NCI-H2081 (cell line): Measurements from ENCODE around the gene PRKAR2B.

Source experiments
- DNase-seq, 2 experiments: peaks; one replicate each; lab custom pipeline; 2025; lab: John Stamatoyannopoulos, UW

PRKAR2B gene

GRCh38 chr7:107160389-107160788 lies 115.9 kb downstream of the PRKAR2B start:
- DNase-seq, result no peak

DNA sequence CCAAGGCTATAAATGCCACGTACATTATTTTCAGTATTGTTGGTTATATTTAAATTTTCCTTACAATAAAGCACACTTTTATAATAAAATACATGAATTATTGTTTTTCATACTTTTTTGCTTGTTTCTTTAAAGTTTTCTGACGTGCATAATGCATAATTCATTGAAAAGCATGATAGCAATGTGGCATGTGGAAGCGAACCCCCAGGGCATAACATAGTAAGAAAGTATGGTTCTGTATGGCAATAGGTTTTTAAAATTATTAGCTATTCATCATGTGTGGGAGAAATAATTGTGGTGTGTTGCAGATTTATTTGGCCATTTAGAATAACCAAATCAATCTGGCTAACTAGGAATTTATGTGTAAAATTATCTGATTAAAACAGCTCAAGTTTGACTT lies 116.9 kb downstream of the PRKAR2B start:
- DNase-seq, result no peak

- no peak for DNase-seq
Observed at GRCh38 chr7:107162475-107162874, 118.0 kb downstream of the PRKAR2B start.

DNA sequence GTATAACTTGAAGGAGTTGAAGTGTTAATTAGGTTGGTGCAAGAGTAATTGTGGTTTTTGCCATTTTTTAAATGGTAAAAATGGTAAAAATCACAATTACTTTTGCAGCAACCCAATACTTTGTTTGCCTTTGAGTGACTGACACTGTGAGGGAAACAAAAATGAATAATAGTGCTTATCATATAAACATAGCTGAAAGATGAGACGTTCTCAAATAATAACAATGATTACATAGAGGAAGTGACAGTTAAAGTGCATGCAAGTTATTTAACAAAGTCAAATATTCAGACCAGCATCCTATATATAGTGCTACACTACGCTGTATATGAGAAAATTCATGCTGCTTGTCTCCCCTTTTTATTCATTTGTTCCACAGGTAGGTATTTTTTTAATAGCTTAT lies 119.6 kb downstream of the PRKAR2B start:
- DNase-seq, result no peak

- no peak for DNase-seq
Observed at GRCh38 chr7:107165341-107165740, 120.8 kb downstream of the PRKAR2B start.

DNA sequence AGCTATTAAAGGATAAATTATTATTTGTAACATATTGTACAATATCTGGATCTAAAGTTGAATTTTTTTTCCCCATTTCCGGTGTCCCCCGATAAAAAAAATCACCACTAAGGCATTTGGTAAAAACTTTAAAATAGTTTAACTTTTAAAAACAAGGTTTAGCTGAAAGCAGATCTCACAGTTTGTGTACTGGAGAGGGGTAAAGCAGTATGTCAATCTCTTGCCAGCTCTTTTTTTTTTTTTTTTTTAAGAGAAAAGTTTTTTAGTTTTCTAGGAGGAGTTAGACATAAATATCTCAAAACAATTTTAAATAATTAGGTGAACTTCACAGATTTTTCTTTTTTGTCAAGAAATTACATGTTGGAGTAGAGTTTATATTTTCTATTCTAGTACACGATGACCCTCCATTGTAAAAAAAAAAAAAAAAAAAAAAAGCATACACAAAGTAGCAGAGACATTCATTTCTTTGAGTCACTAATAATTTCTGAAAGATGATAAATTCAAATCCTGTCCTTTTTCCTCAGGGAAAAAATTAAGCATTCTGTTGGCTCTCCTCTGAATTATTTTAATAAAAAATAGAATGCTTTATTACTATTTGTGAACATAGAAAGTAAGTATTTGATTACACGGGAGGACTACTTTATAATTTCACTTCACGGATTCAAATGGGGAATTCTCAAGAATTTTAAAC lies 122.4 kb downstream of the PRKAR2B start:
- DNase-seq, result no peak

DNA sequence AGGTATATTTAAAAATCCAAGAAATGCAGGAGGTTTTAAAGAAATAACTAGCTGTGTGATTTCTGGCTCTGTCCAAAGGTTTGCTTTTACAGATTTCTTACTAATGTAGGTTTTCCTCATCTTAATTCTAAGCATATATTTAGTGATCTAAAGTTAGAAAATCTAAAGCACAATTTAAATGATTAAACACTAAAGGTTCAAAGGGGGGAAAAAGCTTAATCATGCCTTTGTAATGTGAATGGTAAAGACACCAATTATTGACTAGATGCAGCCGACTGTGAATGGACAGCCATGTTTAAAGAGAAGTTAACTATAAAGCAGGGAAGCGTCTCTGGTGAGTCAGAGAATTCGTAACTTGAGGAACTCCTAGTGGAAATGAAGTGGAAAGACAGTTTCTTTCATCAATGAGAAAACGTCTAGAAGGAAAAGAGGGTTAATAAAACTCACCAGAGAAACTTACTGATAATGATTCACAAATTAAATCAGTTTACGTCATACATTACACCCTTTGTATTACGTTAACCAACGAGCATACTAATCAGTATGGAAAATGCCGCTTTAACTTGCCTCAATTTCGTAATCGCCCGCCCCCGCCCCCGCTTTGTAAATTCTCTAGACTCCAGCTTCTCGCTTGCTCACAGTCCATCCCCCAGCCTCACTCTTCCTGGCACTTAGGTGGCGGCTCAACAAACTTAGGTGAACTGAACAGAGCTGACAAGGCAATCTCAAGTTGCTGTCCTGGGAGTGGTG lies 123.2 kb downstream of the PRKAR2B start:
- DNase-seq, result peak; percentile 39 to 45

DNA sequence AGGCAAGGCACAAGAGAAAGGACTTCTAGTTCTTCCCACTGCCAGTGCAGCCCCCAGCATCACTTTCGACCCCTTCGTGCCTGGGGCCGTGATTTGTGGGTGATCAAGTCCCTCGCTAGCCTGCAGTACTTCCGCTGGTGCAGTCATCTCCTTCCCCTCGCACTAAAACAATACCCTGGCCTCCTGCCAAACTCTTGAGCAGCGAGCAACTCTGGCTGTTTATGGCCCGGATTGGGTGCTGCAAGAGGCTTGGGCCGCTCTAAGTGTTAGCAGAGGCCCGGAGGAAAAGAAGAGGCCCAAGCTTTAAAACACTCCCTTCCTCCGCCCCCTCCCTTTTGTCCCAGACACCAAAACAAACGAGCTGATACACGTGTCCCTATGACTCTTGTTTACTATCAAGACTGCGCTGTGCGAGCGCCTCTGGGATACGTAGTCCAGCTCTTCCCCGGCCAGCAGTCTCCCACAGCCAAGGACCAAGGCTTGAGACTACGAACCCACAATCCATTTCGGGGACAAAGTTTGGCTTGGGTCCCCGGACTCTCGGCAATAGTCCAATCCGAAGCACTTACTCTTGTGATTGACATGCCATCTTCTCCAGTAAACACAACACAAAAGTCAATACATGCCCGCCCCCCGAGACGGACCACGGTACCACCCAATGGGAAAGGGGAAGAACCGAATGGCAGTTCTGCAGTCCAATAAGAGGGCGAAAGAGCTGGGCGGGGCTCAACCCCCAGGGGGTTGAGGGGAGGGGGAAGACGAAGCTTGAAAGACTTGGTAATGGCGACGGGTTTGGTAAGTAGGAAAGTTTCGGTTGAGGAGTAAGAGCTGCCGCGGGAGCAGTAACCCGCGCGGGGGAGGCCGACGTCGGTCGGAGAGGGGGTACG lies 124.0 kb downstream of the PRKAR2B start, which contains the start of gene HBP1:
Gene HBP1 (plus strand): TSS at position 771 of the 887 bp plus-strand sequence. CDS start 10,891 bp downstream, outside the sequence.
- DNase-seq, result peak; percentile 99 to 100

DNA sequence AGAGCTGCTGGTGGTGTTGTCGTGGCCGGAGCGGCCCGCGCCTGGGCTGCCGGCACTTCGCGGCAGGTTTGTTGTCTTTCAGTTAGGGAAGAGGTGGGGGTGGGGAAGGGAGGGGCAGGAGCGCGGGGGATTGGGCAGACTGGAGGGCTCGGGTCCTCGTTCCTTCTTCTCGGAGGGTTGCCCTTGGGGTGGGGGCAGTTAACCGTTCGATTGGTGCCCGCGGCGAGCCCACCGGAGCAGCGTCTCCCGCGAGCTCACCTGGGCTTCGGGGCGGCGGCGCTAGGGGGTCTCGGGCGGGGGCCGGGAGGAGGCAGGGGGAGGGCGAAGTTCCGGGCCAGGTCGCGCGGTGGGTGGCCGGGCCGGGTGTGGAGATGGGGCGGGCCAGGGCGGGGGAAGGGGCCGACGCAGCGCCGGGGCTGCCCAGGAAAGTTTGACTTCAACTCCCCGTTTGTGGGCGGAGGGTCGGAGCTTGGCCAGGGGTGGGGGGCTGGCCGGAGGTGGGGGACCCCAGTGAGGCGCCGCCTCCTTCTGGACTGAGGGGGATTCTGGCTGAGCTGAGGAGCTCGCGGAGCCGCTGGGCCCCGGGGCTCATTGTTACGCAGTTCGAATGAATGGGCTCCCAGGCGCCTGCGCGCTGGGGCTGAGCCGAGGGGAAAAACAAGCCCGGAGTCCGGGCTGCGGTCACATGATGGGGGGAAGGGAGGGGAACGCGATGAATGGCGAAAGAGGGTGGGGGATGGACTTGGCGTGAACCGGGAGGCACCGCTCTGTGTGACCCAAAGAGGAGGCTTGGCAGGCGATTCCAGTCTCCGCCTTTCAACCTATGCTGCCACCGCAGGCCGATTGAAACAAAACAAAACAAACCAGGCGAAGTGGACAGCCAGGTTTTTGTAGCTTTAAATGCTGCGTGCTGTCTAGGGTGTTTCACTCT lies 124.9 kb downstream of the PRKAR2B start:
- peak; percentile 96 to 98 for DNase-seq

DNA sequence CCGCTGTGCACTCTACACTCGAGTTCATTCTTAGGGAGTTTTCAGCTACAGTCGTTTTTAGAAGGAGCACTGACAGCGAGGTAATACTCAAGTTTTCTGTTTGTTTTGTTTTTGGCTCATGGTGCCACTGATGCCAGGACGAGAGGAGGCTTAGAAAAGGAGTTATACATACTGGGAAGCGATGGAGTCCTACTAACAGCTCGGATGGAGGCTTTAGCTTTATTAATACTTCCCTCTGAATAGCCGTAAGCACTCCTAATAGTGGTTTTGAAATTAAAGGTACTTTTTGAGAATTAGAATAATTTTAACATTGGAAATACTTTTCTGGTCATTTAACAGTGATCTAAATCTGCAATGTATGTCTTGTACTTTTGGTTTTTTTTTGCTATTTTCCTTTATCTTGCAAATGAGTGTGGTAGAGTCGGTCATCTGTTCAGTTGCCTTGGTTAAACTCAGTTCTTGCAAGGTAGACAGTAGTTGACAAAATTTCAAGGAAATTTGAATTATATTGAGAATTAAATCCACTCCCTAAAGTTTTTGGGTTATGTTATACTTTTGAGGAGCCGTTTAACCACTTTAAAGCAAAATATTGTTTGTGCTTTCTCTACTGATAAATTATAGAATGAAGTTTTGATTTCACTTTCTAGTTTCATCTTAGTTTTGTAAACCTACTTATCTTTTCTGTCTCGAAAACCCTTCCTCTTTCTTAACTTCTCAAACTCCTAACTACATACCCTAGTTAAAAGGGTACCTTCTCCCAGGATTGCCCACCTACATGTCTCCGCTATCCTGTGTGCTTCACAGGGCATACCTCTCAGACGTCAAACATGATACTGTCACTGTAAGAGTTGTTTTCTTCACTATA lies 125.8 kb downstream of the PRKAR2B start:
- DNase-seq, result no peak

DNA sequence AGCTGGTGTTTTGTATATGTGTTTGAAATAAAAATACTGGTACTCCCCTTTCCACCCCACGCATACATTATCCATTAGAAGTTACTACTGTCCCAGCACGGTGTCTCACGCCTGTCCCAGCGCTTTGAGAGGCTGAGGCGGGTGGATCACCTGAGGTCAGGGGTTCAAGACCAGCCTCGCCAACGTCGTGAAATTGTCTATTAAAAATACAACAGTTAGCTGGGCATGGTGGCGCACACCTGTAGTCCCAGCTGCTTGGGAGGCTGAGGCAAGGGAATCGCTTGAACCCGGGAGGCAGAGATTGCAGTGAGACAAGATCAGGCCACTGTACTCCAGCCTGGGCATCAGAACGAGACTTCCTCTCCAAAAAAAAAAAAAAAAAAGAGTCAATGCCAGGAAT lies 127.0 kb downstream of the PRKAR2B start:
- no peak for DNase-seq

- DNase-seq, result no peak
Observed at GRCh38 chr7:107172276-107173032, 127.9 kb downstream of the PRKAR2B start.

DNA sequence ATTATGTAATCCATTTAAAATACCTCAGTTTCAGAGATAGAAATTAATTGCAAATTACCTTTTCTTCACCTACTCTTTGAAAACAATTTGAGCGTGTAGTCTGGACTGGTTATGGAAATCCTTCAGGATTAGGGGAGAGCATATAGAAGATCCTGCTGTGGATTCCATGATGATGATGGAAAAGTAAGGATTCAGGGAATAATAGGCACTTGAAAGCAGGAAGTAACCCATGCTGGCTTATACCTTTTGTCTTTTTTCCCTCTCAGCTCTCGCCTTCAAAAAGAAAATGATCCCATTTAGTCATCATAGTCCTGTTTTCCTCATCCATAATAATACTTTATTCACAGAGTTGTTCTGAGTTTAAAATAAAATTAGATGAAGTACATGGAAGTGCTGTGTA lies 128.7 kb downstream of the PRKAR2B start:
- DNase-seq, result no peak

DNA sequence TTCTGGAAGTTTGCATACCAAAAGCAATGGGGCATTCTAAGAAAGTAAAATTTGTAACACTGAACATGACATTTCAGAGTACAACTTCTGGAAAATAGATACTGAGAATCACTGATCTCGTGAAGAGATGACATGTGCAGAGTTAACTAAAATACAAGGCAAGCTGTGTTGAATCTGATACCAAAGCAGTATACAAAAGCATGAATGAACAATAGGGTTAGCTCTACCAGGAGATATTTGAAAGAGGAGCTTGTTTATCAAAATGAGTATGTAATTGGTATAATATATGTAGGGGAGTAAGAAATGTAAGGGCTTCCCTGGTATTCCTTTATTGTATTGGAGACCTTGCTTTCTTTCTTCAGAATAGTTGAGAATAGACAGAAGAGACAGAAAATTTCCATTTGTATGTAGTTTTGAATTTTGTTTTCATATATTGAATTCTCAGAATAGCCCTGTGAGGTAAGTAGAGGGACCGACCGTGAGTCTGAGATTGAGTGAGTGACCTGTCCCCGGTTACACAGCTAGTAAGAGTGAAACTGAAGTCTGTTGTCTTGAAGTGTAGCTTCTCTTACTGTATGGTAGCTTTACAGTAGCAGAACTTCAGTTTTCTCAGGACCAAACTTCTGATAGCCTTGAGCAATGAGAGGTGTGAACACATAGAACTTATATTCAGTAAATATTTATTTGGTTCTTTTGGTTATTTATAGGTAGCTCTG lies 129.3 kb downstream of the PRKAR2B start:
- no peak for DNase-seq

GRCh38 chr7:107179326-107180164 lies 135.0 kb downstream of the PRKAR2B start:
- DNase-seq, result no peak

GRCh38 chr7:107180378-107180777 lies 135.9 kb downstream of the PRKAR2B start:
- DNase-seq, result peak in 1 of 2 experiments; percentile 46

GRCh38 chr7:107181172-107181571 lies 136.7 kb downstream of the PRKAR2B start:
- no peak for DNase-seq

GRCh38 chr7:107185716-107186115 lies 141.2 kb downstream of the PRKAR2B start:
- DNase-seq, result no peak
